Stomach (tissue), 9 donors: ENCODE data around the gene F7. TPM values are rescaled to one million over a fixed set of nuclear protein-coding genes. Genes with fewer than 3 reads are reported as not detected.

ENCODE experiments used
- DNase-seq, 2 donors: peaks; one replicate each; pipeline versions ENCODE4 v3.0.0 to v3.0.0-alpha.2; 2013 to 2019
- H3K27ac ChIP-seq, 5 donors: fragments of 200-600 bp in 4 of 5; sonication (generic) in 4 of 5; one replicate each; pipeline ENCODE4 v1.5.1; 2013 to 2019; ENCODE audit warnings: mild to moderate bottlenecking in 1 of 5, moderate library complexity in 1 of 5
- H3K27me3 ChIP-seq, 3 donors: fragments of 200-600 bp; sonication (generic); one replicate each; pipeline ENCODE4 v1.5.1; 2017 to 2019; ENCODE audit warnings: mixed run types in 1 of 3
- H3K36me3 ChIP-seq, 4 donors: fragments of 200-600 bp; sonication (generic); 1 replicate in 3 of 4; 2 replicates in 1 of 4; pipeline ENCODE4 v1.5.1; 2016 to 2019
- H3K4me1 ChIP-seq, 4 donors: fragments of 200-600 bp; sonication (generic); one replicate each; pipeline ENCODE4 v1.5.1; 2016 to 2019
- H3K4me3 ChIP-seq, 4 donors: fragments of 200-600 bp; sonication (generic) in 3 of 4; one replicate each; pipeline ENCODE4 v1.5.1; 2016 to 2019; ENCODE audit warnings: mild to moderate bottlenecking in 1 of 4
- H3K9me3 ChIP-seq, 4 donors: fragments of 200-600 bp; sonication (generic); one replicate each; pipeline ENCODE4 v1.5.1; 2016 to 2019
- CTCF ChIP-seq, 7 experiments: fragments of 450-650 bp in 4 of 7; fragments of 200-600 bp in 3 of 7; sonication (generic) in 3 of 7; IDR thresholded peaks; one replicate each; pipeline ENCODE4 v1.5.1; 2016 to 2019; ENCODE audit warnings: antibody characterized with exemption in 7 of 7, control low read depth in 2 of 7, mild to moderate bottlenecking in 1 of 7
- EP300 ChIP-seq: sonication (generic); formaldehyde crosslinking; IDR thresholded peaks from one replicate; pipeline ENCODE4 v1.6.1; 2017; ENCODE audit warnings: antibody characterized with exemption
- POLR2A ChIP-seq, 4 donors: fragments of 450-650 bp; IDR thresholded peaks; one replicate each; pipeline ENCODE4 v1.6.1; 2016; ENCODE audit warnings: antibody characterized with exemption in 4 of 4, control low read depth in 2 of 4, mild to moderate bottlenecking in 1 of 4, moderate library complexity in 1 of 4
- POLR2AphosphoS5 ChIP-seq, 3 donors: sonication (generic); formaldehyde crosslinking; IDR thresholded peaks; one replicate each; pipeline ENCODE4 v1.6.1; 2016; ENCODE audit warnings: antibody characterized with exemption in 3 of 3
- whole genome bisulfite sequencing, 5 donors: extraction: QIAGEN DNeasy Blood & Tissue Kit in 3 of 5; methylation state at CpG; one replicate each; pipeline versions ENCODE4 v1.1.5 to v1.1.7; 2013 to 2018; 5-methylcytosine and 5-hydroxymethylcytosine counted together
- intact Hi-C: fragments of 100-400 bp; cut with DNase I; formaldehyde crosslinking; loops from one replicate; pipeline ENCODE4 v1.15.1; 2023; ENCODE audit warnings: low total_unique reads
- polyA plus RNA-seq, 3 donors: library from polyadenylated mRNA; stranded (reverse); fragments of 200-250 nt; gene quantifications; one replicate each; pipeline ENCODE4 v1.2.3, GENCODE V29; 2013
- total RNA-seq, 5 donors: library from RNA; depleted of rRNA; stranded (reverse); fragments of >200 nt; gene quantifications; one replicate each; pipeline versions ENCODE4 v1.1.0 to v1.2.3, GENCODE V29; 2014 to 2016
- donor health status: healthy with polysubstance abuse.
- donor health status: Bipolar disorder and iron deficiency.
- donor health status: healthy.

The F7 gene
- total and polyA plus RNA-seq, 8 donors: 0.10 TPM; not detected in 7

DNA sequence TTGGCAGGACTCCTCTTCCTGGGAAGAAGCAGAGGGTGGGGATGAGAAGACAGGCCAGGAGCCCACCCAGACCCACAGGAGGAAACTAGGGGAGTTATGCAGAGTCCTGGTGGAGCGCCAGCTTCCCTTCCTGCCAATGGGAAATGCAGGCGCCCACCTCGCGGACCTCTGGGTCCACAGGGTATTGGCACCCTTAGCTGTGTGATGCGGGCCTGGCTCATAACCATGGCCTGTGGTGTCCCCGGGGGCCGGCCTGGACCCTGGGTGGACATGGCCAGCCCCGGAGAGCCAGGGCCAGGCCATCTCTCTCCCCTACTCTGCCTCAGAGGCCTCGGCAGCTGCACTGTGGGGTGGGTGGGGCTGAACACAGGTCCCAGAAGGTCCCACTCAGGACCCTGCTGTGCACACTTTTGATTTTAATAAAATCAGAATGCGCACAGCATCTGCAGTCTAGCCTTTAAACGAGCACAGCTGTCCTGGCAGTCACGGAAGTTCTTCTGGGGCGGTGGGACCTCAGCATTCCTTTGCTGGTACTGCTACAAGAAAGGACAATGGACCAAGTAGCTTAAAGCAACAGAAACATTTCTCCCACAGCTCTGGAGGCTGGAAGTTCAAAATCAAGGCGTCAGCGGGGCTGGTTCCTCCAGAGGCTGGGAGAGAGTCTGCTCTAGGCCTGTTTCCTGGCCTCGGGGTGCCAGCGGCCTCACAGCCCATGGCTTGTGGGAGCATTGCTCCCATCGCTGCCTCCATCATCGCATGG lies 18.8 kb downstream of the F7 start:
- Histone ChIP-seq H3K9me3 (no peaks in the 10 kb centered on the region), H3K4me1 (peaks cover 11 to 21% (median 16%) of the 10 kb centered on the region in 4 donors), H3K27me3 (peaks cover 0 to 6% (median 1%) of the 10 kb centered on the region in 3 donors), H3K27ac (no peak overlapping the region), H3K36me3 (no peaks in the 10 kb centered on the region), H3K4me3 (no peak overlapping the region)
- 91 to 96% (median 96%) methylated on average over 18 to 19 of the region's 19 CpGs for WGBS, 5 donors
- no peak for TF ChIP-seq POLR2A (IDR thresholded peaks at IDR 0.05)
- TF ChIP-seq CTCF (IDR thresholded peaks at IDR 0.05): no peak
- TF ChIP-seq POLR2AphosphoS5 (IDR thresholded peaks at IDR 0.05): no peak
- intact Hi-C loops: no loop called here
- DNase-seq: no peak

GRCh38 chr13:113125506-113126264 lies 20.1 kb downstream of the F7 start:
- Histone ChIP-seq H3K9me3 (no peaks in the 10 kb centered on the region), H3K27ac (no peak overlapping the region), H3K36me3 (no peaks in the 10 kb centered on the region), H3K27me3 (peaks cover 0 to 19% (median 9%) of the 10 kb centered on the region in 3 donors), H3K4me1 (peaks cover 12 to 30% (median 23%) of the 10 kb centered on the region in 4 donors), H3K4me3 (no peak overlapping the region)
- DNase-seq: no peak
- TF ChIP-seq POLR2A (IDR thresholded peaks at IDR 0.05): no peak
- TF ChIP-seq POLR2AphosphoS5 (IDR thresholded peaks at IDR 0.05): no peak
- TF ChIP-seq CTCF (IDR thresholded peaks at IDR 0.05): no peak
- no peak for TF ChIP-seq EP300
- 84 to 91% (median 89%) methylated on average over 19 of the region's 19 CpGs for WGBS, 5 donors
- intact Hi-C loops: no loop called here

DNA sequence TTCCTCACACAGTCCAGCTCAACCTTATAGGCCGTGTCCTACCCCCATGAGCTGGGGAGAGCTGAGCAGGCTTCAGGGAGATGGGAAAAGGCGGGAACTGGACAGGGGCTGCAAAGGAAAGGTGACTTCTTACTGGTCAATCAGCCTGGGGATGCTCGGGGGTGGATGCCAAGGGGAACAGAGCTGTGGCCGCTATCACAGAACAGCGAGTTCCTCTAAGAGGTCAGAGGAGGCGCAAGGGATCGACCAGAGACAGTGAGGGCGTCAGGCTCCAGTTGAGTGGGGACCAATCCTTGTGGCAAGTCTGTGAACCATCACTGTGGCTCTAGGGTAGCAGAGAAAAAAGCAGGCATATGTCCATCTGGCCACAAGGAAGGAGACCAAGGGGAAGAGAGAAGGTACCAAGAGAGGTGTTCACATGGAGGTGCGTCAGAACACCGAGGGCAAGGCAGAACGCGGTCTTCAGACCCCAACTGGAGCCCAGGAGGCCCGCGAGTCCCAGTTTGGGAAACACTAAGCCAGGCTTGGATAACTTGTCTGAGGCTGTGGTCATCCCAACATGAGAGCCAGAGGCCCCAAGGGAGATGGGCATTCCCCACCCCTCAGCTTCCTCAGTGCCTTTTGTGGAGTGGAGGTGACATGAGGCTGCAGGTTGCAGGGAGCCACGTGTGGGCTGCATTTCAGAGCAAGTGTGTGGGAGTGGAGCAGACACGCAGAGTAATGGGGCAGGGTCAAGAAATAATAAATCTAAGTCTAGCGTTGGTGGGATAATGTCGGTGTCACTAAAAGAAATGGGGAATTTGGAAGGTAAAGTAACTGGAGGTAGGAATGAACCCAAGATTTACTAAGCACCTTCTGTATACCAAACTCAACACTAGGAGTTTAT lies 20.9 kb downstream of the F7 start:
- no peaks in the 10 kb centered on the region for H3K9me3 ChIP-seq
- H3K4me3 ChIP-seq: no peak overlapping the region
- H3K36me3 ChIP-seq: no peaks in the 10 kb centered on the region
- peaks cover 12 to 29% (median 23%) of the 10 kb centered on the region in 4 donors for H3K4me1 ChIP-seq
- intact Hi-C loops: no loop called here
- peaks cover 0 to 21% (median 9%) of the 10 kb centered on the region in 3 donors for H3K27me3 ChIP-seq
- H3K27ac ChIP-seq: no peak overlapping the region
- WGBS, 5 donors: 86 to 91% (median 89%) methylated on average over 18 of the region's 18 CpGs
- DNase-seq: no peak
- TF ChIP-seq POLR2A (IDR thresholded peaks at IDR 0.05) (no peak), EP300 (no peak), POLR2AphosphoS5 (IDR thresholded peaks at IDR 0.05) (no peak), CTCF (IDR thresholded peaks at IDR 0.05) (no peak)

GRCh38 chr13:113129480-113129879 lies 23.9 kb downstream of the F7 start:
- Histone ChIP-seq H3K36me3 (no peaks in the 10 kb centered on the region), H3K9me3 (no peaks in the 10 kb centered on the region), H3K4me1 (peaks cover 0 to 9% (median 7%) of the 10 kb centered on the region in 4 donors), H3K27ac (no peak overlapping the region), H3K4me3 (peak overlapping the region in 3 of 4 donors; percentile 14 to 35 (median 29)), H3K27me3 (peaks cover 0 to 21% (median 9%) of the 10 kb centered on the region in 3 donors)
- 70 to 75% (median 72%) methylated on average over 27 of the region's 27 CpGs for WGBS, 5 donors
- TF ChIP-seq POLR2AphosphoS5 (IDR thresholded peaks at IDR 0.05) (no peak), EP300 (no peak), CTCF (IDR thresholded peaks at IDR 0.05) (no peak), POLR2A (IDR thresholded peaks at IDR 0.05) (no peak)
- DNase-seq: no peak
- intact Hi-C loops: no loop called here
